GM12878 (cell line): Measurements from ENCODE around the gene TNK1. TPM values are rescaled to one million over a fixed set of nuclear protein-coding genes. Genes with fewer than 3 reads are reported as not detected.
A peak's percentile ranks its signal among the peaks of the same experiment; 100 is the strongest.

Source experiments
- ATF7 ChIP-seq: fragments of 450-650 bp; IDR thresholded peaks from 2 replicates; pipeline ENCODE4 v1.6.1; 2016; ENCODE audit warnings: low read depth, mild to moderate bottlenecking
- IKZF1 ChIP-seq: fragments of 450-650 bp; conservative IDR thresholded peaks from 2 replicates; pipeline ENCODE4 v1.6.1; 2017; ENCODE audit warnings: antibody characterized with exemption, mild to moderate bottlenecking
- IKZF2 ChIP-seq, 2 experiments: fragments of 450-650 bp; IDR thresholded peaks; 2 replicates each; pipeline ENCODE4 v1.6.1; 2017; ENCODE audit warnings: mild to moderate bottlenecking in 2 of 2, moderate library complexity in 2 of 2
- MEF2B ChIP-seq: fragments of 450-650 bp; IDR thresholded peaks from 2 replicates; pipeline ENCODE4 v1.6.1; 2018; ENCODE audit warnings: mild to moderate bottlenecking, moderate library complexity; ENCODE audit not compliant: partially characterized antibody, poor library complexity, severe bottlenecking
- NBN ChIP-seq: fragments of 450-650 bp; IDR thresholded peaks from 2 replicates; pipeline ENCODE4 v1.6.1; 2016
- PBX3 ChIP-seq: IDR thresholded peaks from 2 replicates; pipeline ENCODE4 v1.6.1; 2011; ENCODE audit warnings: mild to moderate bottlenecking, low read depth, low read length, moderate library complexity; ENCODE audit not compliant: insufficient replicate concordance
- PKNOX1 ChIP-seq: fragments of 450-650 bp; IDR thresholded peaks from 2 replicates; pipeline ENCODE4 v1.6.1; 2016; ENCODE audit warnings: mild to moderate bottlenecking
- PML ChIP-seq: IDR thresholded peaks from 2 replicates; pipeline ENCODE4 v1.6.1; 2012; ENCODE audit warnings: low read length, inconsistent platforms
- POU2F2 ChIP-seq: IDR thresholded peaks from 3 replicates; pipeline ENCODE4 v1.6.1; 2011; ENCODE audit warnings: low read depth, mild to moderate bottlenecking, low read length, borderline replicate concordance
- SPI1 ChIP-seq: IDR thresholded peaks from 2 replicates; pipeline ENCODE4 v1.6.1; 2011; ENCODE audit warnings: low read depth, mild to moderate bottlenecking, low read length, moderate library complexity, borderline replicate concordance; ENCODE audit not compliant: insufficient read depth
- TAF1 ChIP-seq: IDR thresholded peaks from 2 replicates; pipeline ENCODE4 v1.6.1; 2011; ENCODE audit warnings: mild to moderate bottlenecking, low read depth, low read length, borderline replicate concordance
- USF2 ChIP-seq: IDR thresholded peaks from 2 replicates; pipeline ENCODE4 v1.6.1; 2011; ENCODE audit warnings: low read depth, low read length, improper control_type of control experiment, borderline replicate concordance
- ZBTB4 ChIP-seq: fragments of 450-650 bp; formaldehyde crosslinking; IDR thresholded peaks from 2 replicates; pipeline ENCODE4 v1.4.0; 2022; ENCODE audit warnings: mild to moderate bottlenecking, moderate library complexity
- polyA plus RNA-seq, 11 experiments: library from polyadenylated mRNA; depleted of rRNA in 4 of 11; unstranded in 6 of 11; stranded (reverse) in 5 of 11; fragments of >200 nt; fragmentation: Nextera tagmentation in 4 of 11; fragmentation: Illumina TruSeq in 1 of 11; extraction: Ambion mirVana in 4 of 11; extraction: Trizol in 1 of 11; gene quantifications; 1 replicate in 1 of 11; 2 replicates in 10 of 11; pipeline versions ENCODE4 v1.2.1 to v1.2.3, GENCODE V29; 2011 to 2016; ENCODE audit warnings: inconsistent platforms in 2 of 11, missing spikeins in 2 of 11, low read depth in 1 of 11
- total RNA-seq, 4 experiments: library from RNA; depleted of rRNA in 3 of 4; stranded (reverse); fragments of >200 nt in 3 of 4; fragmentation: Illumina TruSeq in 1 of 4; extraction: Trizol in 1 of 4; gene quantifications; 2 replicates each; pipeline versions ENCODE4 v1.2.1 to v1.2.3, GENCODE V29; 2013 to 2021

TNK1 gene
- total and polyA plus RNA-seq, 10 of the 15 experiments (the other 5 are each of a cell fraction or from before 2014, with no cell fraction given): 0.06 to 2.5 (median 0.70) TPM

- TF ChIP-seq USF2: peak; percentile 40; the same call in 1 of the 2 replicates
- TF ChIP-seq ATF7: peak; percentile 62; the same call in 1 of the 2 replicates
- TF ChIP-seq SPI1: peak; percentile 46; the same call in 1 of the 2 replicates
- TF ChIP-seq MEF2B: peak; percentile 45
- peak; percentile 96 for TF ChIP-seq PKNOX1
- peak; percentile 61 to 63; a peak in 3 of 4 replicates for TF ChIP-seq IKZF2 (IDR thresholded peaks at IDR 0.05)
- TF ChIP-seq TAF1: 0 out of 2 replicates have a peak, but pooled peaks have one; percentile 11
- TF ChIP-seq ZBTB4: peak; percentile 84; the same call in 1 of the 2 replicates
- TF ChIP-seq NBN: 0 out of 2 replicates have a peak, but pooled peaks have one; percentile 47
- TF ChIP-seq PBX3: peak; percentile 67
- peak; percentile 42 for TF ChIP-seq IKZF1
- TF ChIP-seq PML: 0 out of 2 replicates have a peak, but pooled peaks have one; percentile 37
- TF ChIP-seq POU2F2: peak; percentile 49; the same call in 2 of the 3 replicates
Observed at GRCh38 chr17:7332600-7333069, 48.3 kb upstream of the TNK1 start (continued).
